ENCODE measurements around the gene CCDC92.

Gene CCDC92

GRCh38 chr12:123934829-123935228 lies 37.8 kb downstream of the CCDC92 start:
- H3K4me2 ChIP-seq (ENCODE audit: low read depth, low read length, poor library complexity, severe bottlenecking): no peak overlapping the region
- H3K27ac ChIP-seq (ENCODE audit: low read depth, low read length): no peak overlapping the region
- no peaks in the 10 kb centered on the region for H3K79me2 ChIP-seq (ENCODE audit: insufficient read depth, low read length)
- no peaks in the 10 kb centered on the region for H3K9me3 ChIP-seq (ENCODE audit: insufficient read depth, low read length)
- H3K36me3 ChIP-seq (ENCODE audit: low read length): no peaks in the 10 kb centered on the region
- H2AFZ ChIP-seq (ENCODE audit: low read depth, low read length, severe bottlenecking): no peak overlapping the region
- no peaks in the 10 kb centered on the region for H3K9me2 ChIP-seq (replicated peaks; ENCODE audit: insufficient read depth, low read length)
- no peaks in the 10 kb centered on the region for H3K27me3 ChIP-seq (ENCODE audit: low read length)
- no peaks in the 10 kb centered on the region for H4K20me1 ChIP-seq (ENCODE audit: low read depth, low read length)
- H3K4me3 ChIP-seq (ENCODE audit: insufficient read depth, low read length, poor library complexity, severe bottlenecking): no peak overlapping the region
- H3K9ac ChIP-seq (ENCODE audit: low read length): no peak overlapping the region
- no peak for TF ChIP-seq CTCF (IDR thresholded peaks at IDR 0.05; ENCODE audit: insufficient read depth, low read length, poor library complexity, severe bottlenecking)
- no peak for TF ChIP-seq EZH2phosphoT487 (conservative IDR thresholded peaks at IDR 0.05; ENCODE audit: low read length)
- H3F3A ChIP-seq (ENCODE audit: insufficient read depth): no peaks in the 10 kb centered on the region

- H2AFZ ChIP-seq (ENCODE audit: low read depth, low read length, severe bottlenecking): no peak overlapping the region
- TF ChIP-seq EZH2phosphoT487 (conservative IDR thresholded peaks at IDR 0.05; ENCODE audit: low read length) (no peak), CTCF (IDR thresholded peaks at IDR 0.05; ENCODE audit: insufficient read depth, low read length, poor library complexity, severe bottlenecking) (no peak)
- H3K9me3 ChIP-seq (ENCODE audit: insufficient read depth, low read length): no peaks in the 10 kb centered on the region
- no peaks in the 10 kb centered on the region for H3K79me2 ChIP-seq (ENCODE audit: insufficient read depth, low read length)
- H3F3A ChIP-seq (ENCODE audit: insufficient read depth): no peaks in the 10 kb centered on the region
- H3K27me3 ChIP-seq (ENCODE audit: low read length): no peaks in the 10 kb centered on the region
- H3K9ac ChIP-seq (ENCODE audit: low read length): no peak overlapping the region
- no peaks in the 10 kb centered on the region for H3K36me3 ChIP-seq (ENCODE audit: low read length)
- H3K4me2 ChIP-seq (ENCODE audit: low read depth, low read length, poor library complexity, severe bottlenecking): no peak overlapping the region
- H3K4me3 ChIP-seq (ENCODE audit: insufficient read depth, low read length, poor library complexity, severe bottlenecking): no peak overlapping the region
- no peak overlapping the region for H3K27ac ChIP-seq (ENCODE audit: low read depth, low read length)
- H4K20me1 ChIP-seq (ENCODE audit: low read depth, low read length): no peaks in the 10 kb centered on the region
- H3K9me2 ChIP-seq (replicated peaks; ENCODE audit: insufficient read depth, low read length): no peaks in the 10 kb centered on the region
Observed at GRCh38 chr12:123934016-123934620, 38.5 kb downstream of the CCDC92 start.

- Histone ChIP-seq H3F3A (ENCODE audit: insufficient read depth) (no peaks in the 10 kb centered on the region), H3K36me3 (ENCODE audit: low read length) (no peaks in the 10 kb centered on the region), H3K27me3 (ENCODE audit: low read length) (no peaks in the 10 kb centered on the region), H3K9me2 (replicated peaks; ENCODE audit: insufficient read depth, low read length) (no peaks in the 10 kb centered on the region), H3K79me2 (ENCODE audit: insufficient read depth, low read length) (no peaks in the 10 kb centered on the region), H4K20me1 (ENCODE audit: low read depth, low read length) (no peaks in the 10 kb centered on the region), H3K9ac (ENCODE audit: low read length) (no peak overlapping the region), H3K27ac (ENCODE audit: low read depth, low read length) (no peak overlapping the region), H3K4me2 (ENCODE audit: low read depth, low read length, poor library complexity, severe bottlenecking) (no peak overlapping the region), H3K4me3 (ENCODE audit: insufficient read depth, low read length, poor library complexity, severe bottlenecking) (no peak overlapping the region), H2AFZ (ENCODE audit: low read depth, low read length, severe bottlenecking) (no peak overlapping the region), H3K9me3 (ENCODE audit: insufficient read depth, low read length) (no peaks in the 10 kb centered on the region)
- TF ChIP-seq CTCF (IDR thresholded peaks at IDR 0.05; ENCODE audit: insufficient read depth, low read length, poor library complexity, severe bottlenecking): no peak
- no peak for TF ChIP-seq EZH2phosphoT487 (conservative IDR thresholded peaks at IDR 0.05; ENCODE audit: low read length)
Observed at GRCh38 chr12:123933214-123933613, 39.4 kb downstream of the CCDC92 start.
